ENCODE results near the gene NAA35. TPM values are rescaled to one million over a fixed set of nuclear protein-coding genes. Genes with fewer than 3 reads are reported as not detected.

Gene NAA35
- total and polyA plus RNA-seq, 2 donors (not counting 3 experiments of a cell fraction or from before 2014, with no cell fraction given): 7.9 to 22.5 TPM

GRCh38 chr9:85943757-85944430 lies 2.9 kb downstream of the NAA35 start:
- Histone ChIP-seq H3K4me1 (ENCODE audit: control insufficient read depth, extremely low read depth, insufficient read depth, low read length) (peaks cover 13% of the 10 kb centered on the region), H4K20me1 (replicated peaks; ENCODE audit: control insufficient read depth, extremely low read depth, insufficient read depth, low read length) (no peaks in the 10 kb centered on the region), H3K9me3 (replicated peaks; ENCODE audit: control insufficient read depth, insufficient read depth, low read length) (no peaks in the 10 kb centered on the region), H3K9ac (replicated peaks; ENCODE audit: extremely low read depth, insufficient read depth, low read length) (no peak overlapping the region), H3K4me2 (ENCODE audit: insufficient read depth, low read length) (no peak overlapping the region), H2AFZ (ENCODE audit: low read depth, low read length) (no peak overlapping the region), H3K27me3 (ENCODE audit: control insufficient read depth in 2 of 2, insufficient read depth in 2 of 2, low read length in 2 of 2) (no peaks in the 10 kb centered on the region), H3K79me2 (ENCODE audit: control insufficient read depth, insufficient read depth, low read length) (peaks cover 72% of the 10 kb centered on the region), H3K4me3 (replicated peaks in 1 of 3; ENCODE audit: insufficient read depth in 1 of 3, low read depth in 1 of 3, low read length in 3 of 3) (no peak overlapping the region), H3K9me1 (replicated peaks; ENCODE audit: control insufficient read depth, extremely low read depth, insufficient read depth, low read length) (no peaks in the 10 kb centered on the region), H3K27ac (ENCODE audit: insufficient read depth, low read depth, low read length) (no peak overlapping the region), H3K36me3 (ENCODE audit: control insufficient read depth in 2 of 2, extremely low read depth in 1 of 2, insufficient read depth in 2 of 2, low read length in 2 of 2) (peaks cover 2% of the 10 kb centered on the region in 2 experiments)
- CTCF ChIA-PET: no interaction called here
- no TSS peak for BruUV-seq (replicated peaks)
- intact Hi-C loops (cut with micrococcal nuclease): loop anchor here (5.0 kb wide), 2 partner anchors 338 to 1203 kb away; partner anchors contain the start of gene ISCA1
- dilution Hi-C loops (cut with MboI; ENCODE audit: extremely low pct_ligation_motif_present, low sequenced_read_pairs): no loop called here
- DNase-seq (ENCODE audit: low read depth, low spot score) (no peak), FAIRE-seq (no peak)
- POLR2A ChIA-PET: no interaction called here
- TF ChIP-seq FOS (IDR thresholded peaks at IDR 0.05; ENCODE audit: borderline replicate concordance, insufficient read depth, low read length) (no peak), CTCF (IDR thresholded peaks at IDR 0.05; ENCODE audit: extremely low read depth in 1 of 2, insufficient read depth in 1 of 2, low read depth in 1 of 2, low read length in 2 of 2) (no peak), MAX (IDR thresholded peaks at IDR 0.05; ENCODE audit: insufficient read depth, insufficient read length) (no peak), EZH2 (IDR thresholded peaks at IDR 0.05; ENCODE audit: borderline replicate concordance, low read depth, low read length, severe bottlenecking) (no peak), JUN (IDR thresholded peaks at IDR 0.05; ENCODE audit: borderline replicate concordance, insufficient read depth, insufficient read length, low read depth) (no peak)
